ENCODE results near the gene BORA. TPM values are rescaled to one million over a fixed set of nuclear protein-coding genes. Genes with fewer than 3 reads are reported as not detected.

BORA gene
- total and polyA plus RNA-seq, 4 donors = 0.71 to 11.3 (median 1.4) TPM

- H3K36me3 ChIP-seq (ENCODE audit: control insufficient read depth in 4 of 4, insufficient read depth in 3 of 4, low read depth in 1 of 4, low read length in 3 of 4) = no peaks in the 10 kb centered on the region
- 44% methylated on average over 1 of the region's 1 CpG for WGBS
- TF ChIP-seq RAD21 (IDR thresholded peaks at IDR 0.05) (no peak), HNF4G (IDR thresholded peaks at IDR 0.05) (no peak), CTCF (IDR thresholded peaks at IDR 0.05; ENCODE audit: low read depth, low read length, missing input control) (no peak), HNF4A (conservative IDR thresholded peaks at IDR 0.05) (no peak), GABPA (IDR thresholded peaks at IDR 0.05 in 1 of 2, conservative IDR thresholded peaks at IDR 0.05 in 1 of 2) (no peak), TAF1 (conservative IDR thresholded peaks at IDR 0.05) (no peak), NR2F2 (IDR thresholded peaks at IDR 0.05) (no peak)
- H3K27ac ChIP-seq (ENCODE audit: low read depth in 1 of 2, low read length in 2 of 2) = no peak overlapping the region
- no peaks in the 10 kb centered on the region for H3K9me3 ChIP-seq (ENCODE audit: control insufficient read depth in 4 of 4, low read length in 3 of 4)
- H3K9ac ChIP-seq (ENCODE audit: low read depth in 1 of 2, low read length in 2 of 2) = no peak overlapping the region
- H3K4me1 ChIP-seq (ENCODE audit: control insufficient read depth in 4 of 4, insufficient read depth in 4 of 4, low read length in 3 of 4) = no peaks in the 10 kb centered on the region
- H3K27me3 ChIP-seq (ENCODE audit: control insufficient read depth in 4 of 4, insufficient read depth in 4 of 4, low read length in 3 of 4) = no peaks in the 10 kb centered on the region
- DNase-seq (ENCODE audit: low spot score) = no peak
- no peak overlapping the region for H3K4me3 ChIP-seq (ENCODE audit: low read depth in 1 of 3, low read length in 3 of 3)
Observed at GRCh38 chr13:72678312-72678711, 49.4 kb upstream of the BORA start.

- no peak for DNase-seq (ENCODE audit: low spot score)
- peaks cover 0 to 1% (median 0%) of the 10 kb centered on the region in 4 donors for H3K4me1 ChIP-seq (ENCODE audit: control insufficient read depth in 4 of 4, insufficient read depth in 4 of 4, low read length in 3 of 4)
- 91% methylated on average over 1 of the region's 1 CpG for WGBS
- H3K27me3 ChIP-seq (ENCODE audit: control insufficient read depth in 4 of 4, insufficient read depth in 4 of 4, low read length in 3 of 4) = no peaks in the 10 kb centered on the region
- no peak overlapping the region for H3K9ac ChIP-seq (ENCODE audit: low read depth in 1 of 2, low read length in 2 of 2)
- no peaks in the 10 kb centered on the region for H3K36me3 ChIP-seq (ENCODE audit: control insufficient read depth in 4 of 4, insufficient read depth in 3 of 4, low read depth in 1 of 4, low read length in 3 of 4)
- no peak overlapping the region for H3K4me3 ChIP-seq (ENCODE audit: low read depth in 1 of 3, low read length in 3 of 3)
- H3K9me3 ChIP-seq (ENCODE audit: control insufficient read depth in 4 of 4, low read length in 3 of 4) = no peaks in the 10 kb centered on the region
- H3K27ac ChIP-seq (ENCODE audit: low read depth in 1 of 2, low read length in 2 of 2) = no peak overlapping the region
- no peak for TF ChIP-seq SP1 (IDR thresholded peaks at IDR 0.05)
- no peak for TF ChIP-seq ATF3 (IDR thresholded peaks at IDR 0.05)
- no peak for TF ChIP-seq JUND (IDR thresholded peaks at IDR 0.05)
- TF ChIP-seq REST (IDR thresholded peaks at IDR 0.05) = no peak
- no peak for TF ChIP-seq GABPA (IDR thresholded peaks at IDR 0.05 in 1 of 2, conservative IDR thresholded peaks at IDR 0.05 in 1 of 2)
- no peak for TF ChIP-seq ZBTB33 (IDR thresholded peaks at IDR 0.05)
- no peak for TF ChIP-seq FOXA2 (IDR thresholded peaks at IDR 0.05)
Observed at GRCh38 chr13:72680353-72680752, 47.4 kb upstream of the BORA start.
